Measurements from ENCODE around the gene PLCB4.

The PLCB4 gene

DNA sequence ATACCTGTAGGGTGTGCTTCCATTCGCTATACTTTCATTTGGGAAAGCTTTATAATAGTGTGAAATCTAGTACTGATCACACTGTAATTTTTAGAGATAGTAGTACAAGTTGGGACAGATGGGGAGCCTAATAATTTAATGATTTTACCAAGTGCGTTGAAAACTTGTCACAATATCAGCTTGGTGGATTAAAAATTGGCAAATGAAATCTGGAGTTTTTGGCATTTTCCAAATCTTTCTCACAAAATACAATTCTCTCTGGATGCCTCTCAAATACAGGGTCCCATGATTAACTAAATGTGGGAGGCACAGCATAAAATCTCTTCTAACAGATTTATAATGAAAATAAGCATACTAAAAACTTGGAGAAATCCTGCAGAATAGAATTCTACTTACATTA is 96.4 kb downstream of the PLCB4 start:
- no peak for DNase-seq (ENCODE audit: low spot score)
- H3K27ac ChIP-seq, result no peak overlapping the region
- H3K4me3 ChIP-seq, result no peak overlapping the region
- TF ChIP-seq, protein P1, sequence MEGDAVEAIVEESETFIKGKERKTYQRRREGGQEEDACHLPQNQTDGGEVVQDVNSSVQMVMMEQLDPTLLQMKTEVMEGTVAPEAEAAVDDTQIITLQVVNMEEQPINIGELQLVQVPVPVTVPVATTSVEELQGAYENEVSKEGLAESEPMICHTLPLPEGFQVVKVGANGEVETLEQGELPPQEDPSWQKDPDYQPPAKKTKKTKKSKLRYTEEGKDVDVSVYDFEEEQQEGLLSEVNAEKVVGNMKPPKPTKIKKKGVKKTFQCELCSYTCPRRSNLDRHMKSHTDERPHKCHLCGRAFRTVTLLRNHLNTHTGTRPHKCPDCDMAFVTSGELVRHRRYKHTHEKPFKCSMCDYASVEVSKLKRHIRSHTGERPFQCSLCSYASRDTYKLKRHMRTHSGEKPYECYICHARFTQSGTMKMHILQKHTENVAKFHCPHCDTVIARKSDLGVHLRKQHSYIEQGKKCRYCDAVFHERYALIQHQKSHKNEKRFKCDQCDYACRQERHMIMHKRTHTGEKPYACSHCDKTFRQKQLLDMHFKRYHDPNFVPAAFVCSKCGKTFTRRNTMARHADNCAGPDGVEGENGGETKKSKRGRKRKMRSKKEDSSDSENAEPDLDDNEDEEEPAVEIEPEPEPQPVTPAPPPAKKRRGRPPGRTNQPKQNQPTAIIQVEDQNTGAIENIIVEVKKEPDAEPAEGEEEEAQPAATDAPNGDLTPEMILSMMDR (IDR thresholded peaks at IDR 0.05), result no peak

DNA sequence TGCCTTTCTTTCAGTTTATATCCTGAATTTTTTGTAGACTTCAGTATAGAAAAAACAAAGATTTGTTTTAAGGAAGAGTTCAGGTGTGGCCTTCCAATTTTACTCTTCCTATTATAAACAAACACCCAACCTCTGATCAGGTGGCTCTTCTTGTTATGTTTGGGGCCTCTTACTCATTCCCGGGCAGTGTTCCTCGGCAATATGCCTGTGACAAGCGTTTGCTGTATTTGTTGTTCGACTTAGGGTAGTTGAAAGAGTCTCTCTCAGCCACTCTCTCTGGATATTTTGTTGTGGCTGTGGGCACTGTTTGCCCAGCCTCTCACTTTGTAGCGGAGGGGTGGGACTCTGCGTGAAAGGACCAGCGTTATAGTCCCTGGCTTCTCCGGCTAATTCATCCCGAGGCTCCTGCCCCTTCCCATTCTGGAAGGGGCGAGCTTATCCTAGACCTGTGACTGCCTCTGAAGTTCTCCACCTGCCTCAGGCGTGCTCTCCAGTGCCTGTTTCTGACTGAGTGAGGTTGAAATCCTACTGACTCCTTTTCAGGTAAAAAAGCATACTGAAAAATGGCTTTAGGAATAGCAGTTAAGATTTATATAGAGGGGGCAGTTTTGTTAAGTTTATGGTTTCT is 97.4 kb downstream of the PLCB4 start:
- Histone ChIP-seq H3K27ac (no peak overlapping the region), H3K4me3 (no peak overlapping the region)
- DNase-seq (ENCODE audit: low spot score), result no peak
- TF ChIP-seq, protein P1 (IDR thresholded peaks at IDR 0.05), result no peak

DNA sequence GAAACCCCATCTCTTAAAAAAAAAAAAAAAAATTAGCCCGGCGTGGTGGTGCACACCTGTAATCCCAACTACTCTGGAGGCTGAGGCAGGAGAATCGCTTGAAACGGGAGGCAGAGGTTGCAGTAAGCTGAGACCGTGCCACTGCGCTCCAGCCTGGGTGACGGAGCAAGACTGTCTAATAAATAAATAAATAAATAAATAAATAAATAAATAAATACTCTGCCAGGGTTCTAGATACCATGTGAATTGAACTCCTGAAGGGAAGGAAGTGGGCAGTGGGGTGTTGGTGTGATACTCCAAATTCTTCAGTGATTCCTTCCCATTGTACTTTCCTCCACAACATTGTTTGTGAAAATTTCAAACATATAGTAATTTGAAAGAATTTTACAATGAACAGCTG is 100.5 kb downstream of the PLCB4 start:
- no peak overlapping the region for H3K4me3 ChIP-seq
- no peak overlapping the region for H3K27ac ChIP-seq
- TF ChIP-seq, protein P1 (IDR thresholded peaks at IDR 0.05), result no peak
- DNase-seq (ENCODE audit: low spot score), result no peak

DNA sequence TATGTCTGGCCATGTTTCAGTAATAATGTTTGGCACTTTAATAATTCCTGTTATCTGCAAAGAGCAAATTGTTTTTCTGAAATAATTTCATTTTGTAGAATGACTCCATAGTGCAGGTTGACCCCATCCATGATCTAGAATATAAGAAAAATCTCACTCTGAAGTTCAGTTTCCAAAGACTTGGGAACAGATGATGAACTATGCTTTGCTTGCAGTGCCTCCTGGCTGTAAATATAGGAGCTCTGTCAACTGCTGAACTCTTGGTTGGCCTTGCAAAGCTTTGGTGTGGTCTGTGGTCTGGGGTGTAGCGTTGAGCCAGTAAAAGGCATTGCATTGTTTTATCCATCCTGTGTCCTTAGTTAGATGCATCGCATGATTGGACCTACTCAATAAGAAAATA is 104.0 kb downstream of the PLCB4 start:
- Histone ChIP-seq H3K4me3 (no peak overlapping the region), H3K27ac (no peak overlapping the region)
- no peak for DNase-seq (ENCODE audit: low spot score)
- TF ChIP-seq, protein P1 (IDR thresholded peaks at IDR 0.05), result no peak

DNA sequence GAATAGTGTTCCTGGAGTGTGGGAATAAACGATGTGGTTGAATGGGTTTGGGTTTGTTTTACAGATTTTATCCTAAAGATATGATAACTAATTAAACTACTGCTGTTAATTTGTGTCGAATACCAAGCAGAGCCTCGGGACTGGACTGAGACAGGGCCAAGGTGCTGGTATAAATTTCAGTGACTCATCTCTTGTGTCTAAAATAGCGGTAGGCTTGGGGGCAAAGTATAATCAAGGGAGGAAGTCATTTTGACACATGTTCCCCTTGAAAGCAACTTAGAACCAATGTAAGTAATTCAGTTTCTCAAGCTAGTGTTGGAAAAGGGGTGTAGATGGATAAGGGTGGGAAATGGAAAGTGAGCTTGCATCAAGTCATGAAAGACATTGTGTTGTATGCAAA is 108.4 kb downstream of the PLCB4 start:
- Histone ChIP-seq H3K4me3 (no peak overlapping the region), H3K27ac (no peak overlapping the region)
- DNase-seq (ENCODE audit: low spot score), result no peak
- TF ChIP-seq, protein P1 (IDR thresholded peaks at IDR 0.05), result no peak

DNA sequence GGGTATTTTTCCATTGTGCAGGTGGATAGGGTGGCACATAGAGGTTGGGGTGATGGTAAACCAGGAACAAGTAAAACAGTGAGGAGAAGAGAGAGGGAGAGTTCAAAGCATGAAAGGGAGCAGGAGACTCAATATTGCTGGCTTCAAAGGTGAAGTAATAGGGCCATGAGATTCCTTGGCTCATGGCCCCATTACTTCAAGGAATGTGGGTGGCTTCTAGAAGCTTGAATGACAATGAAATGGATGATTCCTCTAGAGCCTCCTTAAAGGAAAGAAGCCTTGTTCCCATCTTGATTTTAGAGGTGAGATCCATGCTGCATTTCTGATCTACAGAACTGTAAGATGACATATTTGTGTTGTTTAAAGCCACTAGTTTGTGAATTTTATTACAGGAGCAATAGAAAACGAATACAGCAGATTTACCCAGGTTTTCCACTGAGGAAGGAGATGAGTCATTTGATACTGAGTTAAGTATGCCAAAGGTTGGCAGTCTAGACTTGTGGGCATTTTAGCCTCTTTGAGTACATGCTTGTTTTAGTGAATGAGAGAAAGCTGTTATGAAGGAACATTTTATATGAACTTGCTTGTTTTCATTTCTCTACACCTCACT is 110.4 kb downstream of the PLCB4 start:
- TF ChIP-seq, protein P1 (IDR thresholded peaks at IDR 0.05), result no peak

DNA sequence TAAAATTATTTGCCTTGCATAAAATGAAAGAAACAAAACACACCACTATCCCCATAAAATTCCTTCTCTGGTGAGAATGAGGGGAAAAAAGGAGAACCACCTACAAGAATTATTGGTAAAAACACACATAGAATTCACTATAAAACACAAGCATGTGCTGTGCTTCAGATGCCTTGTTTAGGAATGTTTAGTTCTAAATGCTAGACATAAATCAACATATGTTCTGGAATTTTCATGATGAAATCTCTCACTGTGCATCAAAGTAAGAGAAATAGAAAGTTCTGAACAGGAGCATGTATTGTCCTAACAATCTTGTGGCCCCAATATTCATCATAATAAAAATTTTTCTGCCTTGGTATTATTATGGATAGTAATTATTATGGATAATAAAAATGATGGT is 111.0 kb downstream of the PLCB4 start:
- H3K27ac ChIP-seq, result no peak overlapping the region
- DNase-seq (ENCODE audit: low spot score), result no peak
- TF ChIP-seq, protein P1 (IDR thresholded peaks at IDR 0.05), result no peak
- H3K4me3 ChIP-seq, result no peak overlapping the region

More for the DNA sequence above, 110.4 kb downstream of the PLCB4 start:
- no peak overlapping the region for H3K27ac ChIP-seq
- H3K4me3 ChIP-seq, result no peak overlapping the region
- no peak for DNase-seq (ENCODE audit: low spot score)

All from coronary artery (tissue), 2 donors.